ENCODE data around the gene PATJ. TPM values are rescaled to one million over a fixed set of nuclear protein-coding genes. Genes with fewer than 3 reads are reported as not detected.

PATJ gene
- total and polyA plus RNA-seq, 2 donors (not counting 3 experiments of a cell fraction or from before 2014, with no cell fraction given): 1.1 to 3.0 TPM

DNA sequence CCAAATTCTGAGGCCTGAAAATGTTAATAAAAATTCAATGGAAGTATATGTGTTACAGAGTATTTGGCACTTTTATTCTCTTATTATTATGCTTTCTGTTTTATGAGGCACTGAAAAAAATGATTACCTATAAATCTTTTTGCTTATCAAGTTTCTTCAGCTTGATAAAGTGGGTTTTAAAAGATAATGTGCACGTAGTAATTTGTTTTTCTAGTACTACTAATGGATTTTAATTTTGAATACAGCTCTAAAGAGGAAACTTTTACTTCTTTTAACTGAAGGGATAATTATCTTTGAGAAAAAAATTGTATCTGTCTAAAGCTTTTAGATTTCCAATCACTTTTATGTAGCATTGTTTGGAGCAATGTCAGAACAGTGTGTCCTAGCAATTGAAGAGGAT, 241.0 kb downstream of the PATJ start:
- CTCF ChIA-PET: interaction anchor here (1.0 to 1.7 kb wide), 2 partner anchors 8 to 23 kb away, joined by 3 to 6 read pairs; no protein-coding TSS in a partner anchor
- no peaks in the 10 kb centered on the region for H3K9me1 ChIP-seq (replicated peaks; ENCODE audit: control insufficient read depth, extremely low read depth, insufficient read depth, low read length)
- FAIRE-seq (no peak), DNase-seq (ENCODE audit: low read depth, low spot score) (no peak)
- BruUV-seq (replicated peaks): no TSS peak
- no peak overlapping the region for H3K27ac ChIP-seq (ENCODE audit: insufficient read depth, low read depth, low read length)
- dilution Hi-C loops (cut with MboI; ENCODE audit: extremely low pct_ligation_motif_present, low sequenced_read_pairs) (no loop called here), intact Hi-C loops (cut with micrococcal nuclease) (no loop called here)
- no peak overlapping the region for H3K9ac ChIP-seq (replicated peaks; ENCODE audit: extremely low read depth, insufficient read depth, low read length)
- no peaks in the 10 kb centered on the region for H3K79me2 ChIP-seq (ENCODE audit: control insufficient read depth, insufficient read depth, low read length)
- no peak overlapping the region for H2AFZ ChIP-seq (ENCODE audit: low read depth, low read length)
- TF ChIP-seq POLR2A (IDR thresholded peaks at IDR 0.05; ENCODE audit: low read depth, low read length): no peak
- TF ChIP-seq, protein P1, sequence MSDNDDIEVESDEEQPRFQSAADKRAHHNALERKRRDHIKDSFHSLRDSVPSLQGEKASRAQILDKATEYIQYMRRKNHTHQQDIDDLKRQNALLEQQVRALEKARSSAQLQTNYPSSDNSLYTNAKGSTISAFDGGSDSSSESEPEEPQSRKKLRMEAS (IDR thresholded peaks at IDR 0.05; ENCODE audit: insufficient read depth, insufficient read length): no peak
- no peak for TF ChIP-seq GATA2 (IDR thresholded peaks at IDR 0.05; ENCODE audit: insufficient read depth, insufficient read length, low read depth, low read length)
- H3K27me3 ChIP-seq (ENCODE audit: control insufficient read depth in 2 of 2, insufficient read depth in 2 of 2, low read length in 2 of 2): no peaks in the 10 kb centered on the region
- no peak overlapping the region for H3K4me3 ChIP-seq (replicated peaks in 1 of 3; ENCODE audit: insufficient read depth in 1 of 3, low read depth in 1 of 3, low read length in 3 of 3)
- H4K20me1 ChIP-seq (replicated peaks; ENCODE audit: control insufficient read depth, extremely low read depth, insufficient read depth, low read length): no peaks in the 10 kb centered on the region
- H3K9me3 ChIP-seq (replicated peaks; ENCODE audit: control insufficient read depth, insufficient read depth, low read length): no peaks in the 10 kb centered on the region
- no peaks in the 10 kb centered on the region for H3K36me3 ChIP-seq (ENCODE audit: control insufficient read depth in 2 of 2, extremely low read depth in 1 of 2, insufficient read depth in 2 of 2, low read length in 2 of 2)
- no peak overlapping the region for H3K4me2 ChIP-seq (ENCODE audit: insufficient read depth, low read length)
- POLR2A ChIA-PET: no interaction called here
- H3K4me1 ChIP-seq (ENCODE audit: control insufficient read depth, extremely low read depth, insufficient read depth, low read length): no peaks in the 10 kb centered on the region

DNA sequence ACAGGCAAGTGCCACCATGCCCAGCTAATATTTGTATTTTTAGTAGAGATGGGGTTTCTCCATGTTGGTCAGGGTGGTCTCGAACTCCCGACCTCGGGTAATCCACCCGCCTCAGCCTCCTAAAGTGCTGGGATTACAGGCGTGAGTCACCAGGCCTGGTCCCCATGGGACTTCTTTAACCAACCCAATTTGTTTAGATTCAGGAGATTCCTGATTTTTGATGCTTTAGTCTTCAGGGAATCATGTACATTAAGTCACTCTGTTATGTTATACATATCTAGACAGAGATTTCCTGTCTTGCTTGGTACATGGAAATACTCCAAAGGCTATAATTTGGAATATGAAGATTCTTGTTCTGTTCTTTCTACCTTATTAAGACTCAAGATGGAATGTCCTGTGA, 250.0 kb downstream of the PATJ start:
- no peaks in the 10 kb centered on the region for H3K36me3 ChIP-seq (ENCODE audit: control insufficient read depth in 2 of 2, extremely low read depth in 1 of 2, insufficient read depth in 2 of 2, low read length in 2 of 2)
- H3K9me3 ChIP-seq (replicated peaks; ENCODE audit: control insufficient read depth, insufficient read depth, low read length): no peaks in the 10 kb centered on the region
- no peak overlapping the region for H3K4me2 ChIP-seq (ENCODE audit: insufficient read depth, low read length)
- no peaks in the 10 kb centered on the region for H3K4me1 ChIP-seq (ENCODE audit: control insufficient read depth, extremely low read depth, insufficient read depth, low read length)
- H3K9ac ChIP-seq (replicated peaks; ENCODE audit: extremely low read depth, insufficient read depth, low read length): no peak overlapping the region
- no peaks in the 10 kb centered on the region for H4K20me1 ChIP-seq (replicated peaks; ENCODE audit: control insufficient read depth, extremely low read depth, insufficient read depth, low read length)
- no peak for FAIRE-seq
- dilution Hi-C loops (cut with MboI; ENCODE audit: extremely low pct_ligation_motif_present, low sequenced_read_pairs) (no loop called here), intact Hi-C loops (cut with micrococcal nuclease) (no loop called here)
- H3K4me3 ChIP-seq (replicated peaks in 1 of 3; ENCODE audit: insufficient read depth in 1 of 3, low read depth in 1 of 3, low read length in 3 of 3): no peak overlapping the region
- no TSS peak for BruUV-seq (replicated peaks)
- TF ChIP-seq, protein P2, sequence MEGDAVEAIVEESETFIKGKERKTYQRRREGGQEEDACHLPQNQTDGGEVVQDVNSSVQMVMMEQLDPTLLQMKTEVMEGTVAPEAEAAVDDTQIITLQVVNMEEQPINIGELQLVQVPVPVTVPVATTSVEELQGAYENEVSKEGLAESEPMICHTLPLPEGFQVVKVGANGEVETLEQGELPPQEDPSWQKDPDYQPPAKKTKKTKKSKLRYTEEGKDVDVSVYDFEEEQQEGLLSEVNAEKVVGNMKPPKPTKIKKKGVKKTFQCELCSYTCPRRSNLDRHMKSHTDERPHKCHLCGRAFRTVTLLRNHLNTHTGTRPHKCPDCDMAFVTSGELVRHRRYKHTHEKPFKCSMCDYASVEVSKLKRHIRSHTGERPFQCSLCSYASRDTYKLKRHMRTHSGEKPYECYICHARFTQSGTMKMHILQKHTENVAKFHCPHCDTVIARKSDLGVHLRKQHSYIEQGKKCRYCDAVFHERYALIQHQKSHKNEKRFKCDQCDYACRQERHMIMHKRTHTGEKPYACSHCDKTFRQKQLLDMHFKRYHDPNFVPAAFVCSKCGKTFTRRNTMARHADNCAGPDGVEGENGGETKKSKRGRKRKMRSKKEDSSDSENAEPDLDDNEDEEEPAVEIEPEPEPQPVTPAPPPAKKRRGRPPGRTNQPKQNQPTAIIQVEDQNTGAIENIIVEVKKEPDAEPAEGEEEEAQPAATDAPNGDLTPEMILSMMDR (IDR thresholded peaks at IDR 0.05; ENCODE audit: extremely low read depth in 1 of 2, insufficient read depth in 1 of 2, low read depth in 1 of 2, low read length in 2 of 2): no peak
- TF ChIP-seq, protein P1 (IDR thresholded peaks at IDR 0.05; ENCODE audit: insufficient read depth, insufficient read length): no peak
- TF ChIP-seq EZH2 (IDR thresholded peaks at IDR 0.05; ENCODE audit: borderline replicate concordance, low read depth, low read length, severe bottlenecking) (no peak), JUN (IDR thresholded peaks at IDR 0.05; ENCODE audit: borderline replicate concordance, insufficient read depth, insufficient read length, low read depth) (no peak), POLR2AphosphoS5 (IDR thresholded peaks at IDR 0.05; ENCODE audit: insufficient read depth, low read depth, low read length) (no peak)
- H3K27ac ChIP-seq (ENCODE audit: insufficient read depth, low read depth, low read length): no peak overlapping the region
- ChIA-PET CTCF (no interaction called here), POLR2A (no interaction called here)
- DNase-seq (ENCODE audit: low read depth, low spot score): no peak
- no peaks in the 10 kb centered on the region for H3K79me2 ChIP-seq (ENCODE audit: control insufficient read depth, insufficient read depth, low read length)
- H2AFZ ChIP-seq (ENCODE audit: low read depth, low read length): no peak overlapping the region
- H3K9me1 ChIP-seq (replicated peaks; ENCODE audit: control insufficient read depth, extremely low read depth, insufficient read depth, low read length): no peaks in the 10 kb centered on the region
- no peaks in the 10 kb centered on the region for H3K27me3 ChIP-seq (ENCODE audit: control insufficient read depth in 2 of 2, insufficient read depth in 2 of 2, low read length in 2 of 2)

All from endothelial cell of umbilical vein (primary cell).